HG03108 (cell line): ENCODE data around the gene ARFRP1.

Experiments used
- ATAC-seq: cut with Tn5 transposase; IDR thresholded peaks from one replicate; pipeline ENCODE4 v1.9.1; 2021; ENCODE audit warnings: moderate library complexity; ENCODE audit not compliant: unreplicated experiment

The ARFRP1 gene

GRCh38 chr20:63707558-63708300 lies at the start of gene ARFRP1, which contains the start of gene ZGPAT:
Gene ARFRP1 (minus strand): TSS chr20:63707976. CDS start chr20:63707091, 885 bp downstream.
Gene ZGPAT (plus strand): TSS chr20:63708039. CDS start chr20:63708581, 542 bp downstream.
- peak; percentile 60 for ATAC-seq

DNA sequence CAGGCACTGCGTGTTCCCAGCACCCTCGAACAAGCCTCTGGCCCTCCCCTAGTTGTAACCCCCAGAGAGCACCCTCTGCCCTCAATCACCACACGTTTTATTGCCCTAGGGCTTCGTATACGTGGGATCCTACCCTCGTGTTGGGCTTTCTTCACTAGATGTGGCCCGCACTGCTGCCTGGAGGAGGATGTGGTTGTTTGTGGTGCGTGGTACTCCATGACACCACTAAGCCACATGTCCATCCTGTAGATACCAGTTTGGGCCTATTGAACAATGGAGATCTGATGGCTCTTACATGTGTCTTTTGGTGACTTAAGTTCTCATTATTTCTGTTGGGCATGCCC lies 48.8 kb upstream of the ARFRP1 start:
- ATAC-seq = no peak

DNA sequence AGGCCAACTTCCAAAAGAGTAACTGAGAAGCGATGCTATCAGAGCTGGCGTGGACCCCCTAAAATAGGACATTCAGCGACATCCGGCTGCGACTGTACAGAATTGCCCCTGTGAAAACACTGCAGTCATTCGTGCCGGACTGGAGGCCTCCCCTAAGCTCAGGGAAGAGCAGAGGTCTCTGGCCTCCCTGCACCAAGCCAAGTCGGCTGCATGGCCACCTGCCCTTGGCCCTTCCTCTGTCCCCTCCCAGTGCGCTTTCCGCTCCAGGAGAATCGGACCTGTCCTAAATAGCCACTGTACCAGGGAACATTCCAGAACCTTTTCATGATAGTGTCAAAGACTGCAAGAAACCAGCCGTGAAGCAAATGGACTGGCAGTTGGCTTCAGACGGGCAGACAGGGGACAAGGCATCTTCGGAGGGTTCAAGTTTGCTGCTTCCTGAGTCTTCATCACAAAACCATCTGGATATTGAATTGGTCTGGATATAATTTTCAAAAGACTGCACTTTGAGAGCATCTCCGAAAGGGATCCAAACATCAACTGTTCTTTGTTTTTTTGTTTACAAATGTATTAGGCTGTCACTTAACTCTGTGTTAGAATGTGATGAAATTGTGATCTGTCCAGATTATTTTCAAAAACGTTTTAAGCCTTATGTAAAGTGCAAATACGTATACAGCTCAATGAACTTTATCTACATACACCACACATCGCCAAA lies 48.3 kb upstream of the ARFRP1 start:
- no peak for ATAC-seq

DNA sequence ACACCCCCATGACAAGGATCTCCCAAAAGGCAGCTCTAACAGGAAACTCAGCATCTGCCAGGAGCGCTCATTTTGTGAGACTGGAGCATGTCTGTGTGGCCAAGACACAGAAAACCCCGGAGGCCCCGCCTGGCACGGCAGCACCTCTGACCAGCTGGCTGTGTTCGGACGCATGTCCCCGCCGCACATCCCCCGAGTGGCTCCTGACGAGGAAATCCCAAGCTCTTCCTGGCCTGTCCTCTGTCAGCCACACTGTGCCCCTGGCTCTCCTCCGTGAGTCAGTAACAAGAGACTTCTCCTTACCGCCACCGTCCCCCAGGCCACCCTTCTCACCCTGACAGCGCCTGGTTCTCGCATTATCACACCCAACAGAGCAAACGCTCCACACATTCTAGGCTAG lies 46.2 kb upstream of the ARFRP1 start:
- ATAC-seq = no peak

- ATAC-seq = no peak
Observed at GRCh38 chr20:63753381-63753780, 45.6 kb upstream of the ARFRP1 start.

- ATAC-seq = no peak
Observed at GRCh38 chr20:63752411-63753101, 44.8 kb upstream of the ARFRP1 start.

DNA sequence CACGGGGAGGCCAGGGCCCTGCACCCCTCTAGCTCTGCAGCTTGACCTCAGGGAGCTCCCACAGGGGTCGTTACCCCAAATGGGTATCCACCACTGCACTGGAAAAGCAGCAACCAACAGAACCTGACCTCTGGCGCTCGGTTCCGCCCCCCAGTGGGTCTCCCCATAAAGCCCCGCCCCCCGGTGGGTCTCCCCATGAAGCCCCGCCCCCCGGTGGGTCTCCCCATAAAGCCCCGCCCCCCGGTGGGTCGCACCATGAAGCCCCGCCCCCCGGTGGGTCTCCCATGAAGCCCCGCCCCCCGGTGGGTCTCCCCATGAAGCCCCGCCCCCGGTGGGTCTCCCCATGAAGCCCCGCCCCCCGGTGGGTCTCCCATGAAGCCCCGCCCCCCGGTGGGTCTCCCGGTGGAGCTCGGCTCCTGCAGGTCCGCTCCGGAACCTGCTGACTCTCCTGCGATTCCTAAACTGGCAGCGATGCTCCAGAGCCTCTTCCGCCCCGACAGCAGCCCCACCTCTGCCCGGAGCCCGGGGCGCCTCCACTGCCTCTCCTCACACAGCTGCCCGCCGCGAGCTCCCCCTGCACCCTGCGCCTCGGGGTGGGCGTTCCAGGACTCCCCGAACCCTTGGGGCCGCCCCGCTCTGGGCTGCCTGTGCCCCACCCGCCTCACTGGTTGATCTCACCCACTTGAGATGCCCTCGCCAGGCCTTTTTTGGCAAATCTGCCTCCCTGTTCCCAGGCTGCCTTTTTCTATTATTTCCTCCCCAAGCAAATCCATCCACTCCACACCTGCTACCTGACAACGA lies 43.9 kb upstream of the ARFRP1 start:
- no peak for ATAC-seq

DNA sequence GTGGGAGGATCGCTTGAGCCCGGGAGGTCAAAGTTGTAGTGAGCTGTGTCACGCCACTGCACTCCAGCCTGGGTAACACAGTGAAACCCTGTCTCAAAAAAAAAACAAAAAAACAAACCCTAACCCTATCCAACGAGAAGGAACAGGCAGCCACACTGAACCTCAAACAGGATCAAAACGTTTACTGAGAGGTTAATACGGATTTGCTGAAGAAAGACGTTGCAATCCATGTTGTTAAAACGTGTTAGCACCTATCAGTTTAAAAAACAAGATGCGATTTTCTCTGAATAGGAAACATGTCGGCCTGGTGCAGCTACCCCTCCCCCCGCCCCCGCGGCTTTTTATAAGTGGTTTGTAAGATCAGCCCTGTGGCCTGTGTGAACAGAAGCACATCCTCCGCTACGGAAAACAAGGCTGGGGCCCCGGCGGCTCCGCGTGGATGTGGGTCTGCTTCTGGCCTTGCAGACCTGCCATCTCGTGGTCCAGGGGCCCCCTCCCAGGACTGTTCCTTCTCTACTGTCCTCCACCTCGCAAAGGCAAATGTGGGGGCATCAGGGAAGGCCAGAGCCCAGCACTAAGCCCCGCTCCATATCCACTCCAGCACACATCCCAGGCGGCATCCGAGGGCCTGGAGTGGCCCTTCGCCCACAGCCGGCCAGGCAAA lies 43.2 kb upstream of the ARFRP1 start:
- ATAC-seq = no peak

GRCh38 chr20:63749597-63750508 lies 42.1 kb upstream of the ARFRP1 start:
- no peak for ATAC-seq

DNA sequence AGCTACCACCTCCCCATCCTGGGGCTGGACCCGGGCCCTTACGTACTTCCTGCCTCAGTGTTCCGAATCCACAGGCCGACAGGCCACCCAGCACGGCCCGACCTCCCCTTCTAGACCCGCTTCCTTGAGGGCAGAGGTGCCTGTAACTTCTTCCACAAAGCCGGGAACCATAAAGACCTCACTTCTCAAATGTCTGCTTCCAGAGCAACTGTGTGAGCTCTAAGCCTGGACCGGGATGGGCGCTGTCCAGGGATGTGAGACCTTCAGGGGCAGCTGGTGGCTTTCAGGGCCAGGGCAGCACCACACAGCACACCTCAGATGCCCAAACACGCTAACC lies 41.1 kb upstream of the ARFRP1 start:
- ATAC-seq = no peak

DNA sequence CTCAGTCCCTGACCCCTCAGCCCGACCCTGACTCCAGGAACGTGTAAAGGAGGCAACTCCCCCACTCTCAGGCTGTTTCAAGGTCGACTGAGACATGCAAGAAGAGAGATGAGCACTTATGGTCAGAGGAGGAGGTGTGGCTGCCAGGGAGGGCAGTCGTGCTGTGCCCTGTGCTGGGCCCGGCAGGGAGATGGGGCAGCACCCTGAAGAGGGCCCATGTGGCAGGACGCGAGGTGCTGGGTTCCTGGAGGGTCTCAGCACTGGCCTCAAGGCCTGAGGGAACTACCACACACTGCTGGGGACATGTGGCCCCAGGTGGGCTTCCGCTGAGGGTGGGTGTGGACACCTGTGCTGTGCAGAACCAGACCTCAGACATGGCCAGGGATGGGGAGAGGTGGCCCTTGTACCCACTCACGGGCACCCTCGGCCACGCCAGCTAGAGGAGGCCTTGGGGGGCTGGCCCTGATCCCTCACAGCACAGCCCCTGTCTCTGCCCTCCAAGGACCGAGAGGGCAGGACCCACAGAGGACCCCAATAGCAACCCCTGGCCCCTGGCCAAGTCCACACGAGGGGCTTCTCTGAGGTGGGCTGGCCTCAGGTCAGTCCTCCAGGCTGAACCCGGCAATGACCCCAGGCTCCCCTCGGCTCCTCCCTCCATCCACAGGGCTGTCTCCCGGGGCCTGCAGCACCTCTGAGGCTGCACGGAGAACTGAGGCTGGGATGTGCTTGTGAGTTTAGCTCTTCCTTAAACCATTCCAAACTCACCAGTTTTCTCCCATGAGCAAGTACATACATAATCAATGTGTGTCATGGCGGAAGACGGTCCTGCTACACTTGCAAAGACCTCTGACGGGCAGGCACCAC lies 40.5 kb upstream of the ARFRP1 start:
- no peak for ATAC-seq

GRCh38 chr20:63747622-63748069 lies 39.9 kb upstream of the ARFRP1 start:
- ATAC-seq = no peak

GRCh38 chr20:63746751-63747315 lies 39.1 kb upstream of the ARFRP1 start:
- ATAC-seq = no peak

GRCh38 chr20:63745961-63746731 lies 38.4 kb upstream of the ARFRP1 start:
- ATAC-seq = no peak

GRCh38 chr20:63745424-63745805 lies 37.6 kb upstream of the ARFRP1 start:
- no peak for ATAC-seq

DNA sequence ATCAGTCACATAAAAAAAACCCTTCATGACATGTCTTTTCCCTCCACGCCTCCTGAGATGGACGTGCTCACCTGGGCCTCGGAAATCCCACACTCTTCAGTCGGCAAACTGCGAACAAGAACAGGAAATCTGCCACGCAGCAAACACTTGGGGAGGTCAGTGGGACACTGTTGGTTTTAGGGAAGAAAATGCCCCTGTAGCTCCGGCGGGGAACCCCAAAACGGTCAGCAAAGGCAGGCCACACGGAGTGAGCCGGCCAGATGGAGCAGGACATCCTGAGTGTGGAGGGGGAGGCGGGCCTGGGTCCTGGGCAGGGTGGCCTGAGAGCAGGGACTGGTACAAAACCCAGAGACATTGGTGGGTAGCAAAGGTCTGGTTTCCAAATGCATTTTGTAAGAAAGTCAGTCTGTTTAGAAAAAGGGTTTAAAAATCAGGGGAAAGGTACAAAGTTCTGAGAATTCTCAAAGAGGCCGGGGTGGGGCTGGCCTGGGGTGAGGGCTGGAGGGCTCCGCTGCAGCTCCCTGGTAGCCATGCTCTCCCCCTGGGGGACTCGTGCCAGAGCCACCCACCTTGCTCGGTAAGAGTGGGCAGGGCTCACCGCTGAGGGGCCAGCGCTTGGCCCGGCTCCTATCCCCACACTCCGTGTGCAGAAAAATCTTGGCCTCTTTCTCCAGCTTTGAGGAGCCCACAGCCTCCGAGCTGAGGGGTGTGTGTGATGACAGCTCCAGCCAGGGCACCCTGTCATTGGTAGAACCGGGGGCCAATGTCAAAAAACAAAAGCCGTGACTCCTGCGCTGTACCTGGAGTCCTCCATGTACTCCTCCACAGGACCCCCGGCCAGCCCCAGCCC lies 37.0 kb upstream of the ARFRP1 start:
- ATAC-seq = no peak

GRCh38 chr20:63744158-63744557 lies 36.4 kb upstream of the ARFRP1 start:
- ATAC-seq = no peak
